GM12872 (cell line): ENCODE results near the gene OMP.

ENCODE experiments used
- TF ChIP-seq, protein P1 (sequence below): IDR thresholded peaks from 3 replicates; pipeline ENCODE4 v1.5.1; 2011; ENCODE audit warnings: low read depth, mild to moderate bottlenecking, low read length, moderate library complexity; ENCODE audit not compliant: insufficient read depth

OMP gene

GRCh38 chr11:77141034-77141433 lies 38.4 kb downstream of the OMP start:
- TF ChIP-seq, protein P1, sequence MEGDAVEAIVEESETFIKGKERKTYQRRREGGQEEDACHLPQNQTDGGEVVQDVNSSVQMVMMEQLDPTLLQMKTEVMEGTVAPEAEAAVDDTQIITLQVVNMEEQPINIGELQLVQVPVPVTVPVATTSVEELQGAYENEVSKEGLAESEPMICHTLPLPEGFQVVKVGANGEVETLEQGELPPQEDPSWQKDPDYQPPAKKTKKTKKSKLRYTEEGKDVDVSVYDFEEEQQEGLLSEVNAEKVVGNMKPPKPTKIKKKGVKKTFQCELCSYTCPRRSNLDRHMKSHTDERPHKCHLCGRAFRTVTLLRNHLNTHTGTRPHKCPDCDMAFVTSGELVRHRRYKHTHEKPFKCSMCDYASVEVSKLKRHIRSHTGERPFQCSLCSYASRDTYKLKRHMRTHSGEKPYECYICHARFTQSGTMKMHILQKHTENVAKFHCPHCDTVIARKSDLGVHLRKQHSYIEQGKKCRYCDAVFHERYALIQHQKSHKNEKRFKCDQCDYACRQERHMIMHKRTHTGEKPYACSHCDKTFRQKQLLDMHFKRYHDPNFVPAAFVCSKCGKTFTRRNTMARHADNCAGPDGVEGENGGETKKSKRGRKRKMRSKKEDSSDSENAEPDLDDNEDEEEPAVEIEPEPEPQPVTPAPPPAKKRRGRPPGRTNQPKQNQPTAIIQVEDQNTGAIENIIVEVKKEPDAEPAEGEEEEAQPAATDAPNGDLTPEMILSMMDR: no peak

GRCh38 chr11:77141475-77141874 lies 38.8 kb downstream of the OMP start:
- TF ChIP-seq, protein P1: no peak

- TF ChIP-seq, protein P1: no peak
Observed at GRCh38 chr11:77142091-77142975, 39.7 kb downstream of the OMP start.

DNA sequence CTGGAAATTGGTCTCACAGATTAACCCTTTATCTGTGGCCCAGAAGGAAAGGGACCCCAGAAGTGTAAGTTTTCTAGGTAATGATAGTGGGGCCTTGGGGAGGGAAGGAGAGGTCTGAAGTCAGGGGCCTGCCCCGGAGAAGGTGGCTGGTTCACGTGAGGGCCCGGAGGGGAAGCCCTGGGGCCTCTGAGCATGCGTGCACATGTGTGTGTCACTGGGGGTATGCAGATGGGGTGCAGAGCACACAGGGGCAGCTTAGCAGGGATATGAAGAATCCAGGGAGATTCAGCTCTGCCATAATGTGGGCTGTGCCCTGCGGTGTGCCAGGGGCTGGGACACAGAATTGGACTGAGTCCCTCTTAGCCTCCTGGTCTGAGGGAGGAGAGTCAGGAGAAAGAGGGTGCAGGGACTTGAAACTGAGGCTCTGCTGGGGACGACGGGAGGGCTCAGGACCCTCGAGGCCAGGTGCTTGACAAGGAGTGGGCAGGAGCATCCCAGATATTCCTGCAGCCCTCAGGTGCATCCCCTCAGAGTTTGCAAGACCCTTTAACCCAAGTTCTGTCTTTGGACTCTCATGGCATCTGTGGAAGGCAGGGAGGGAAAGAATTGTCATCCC lies 40.9 kb downstream of the OMP start:
- TF ChIP-seq, protein P1: no peak

- TF ChIP-seq, protein P1: no peak
Observed at GRCh38 chr11:77144196-77144856, 41.7 kb downstream of the OMP start.

DNA sequence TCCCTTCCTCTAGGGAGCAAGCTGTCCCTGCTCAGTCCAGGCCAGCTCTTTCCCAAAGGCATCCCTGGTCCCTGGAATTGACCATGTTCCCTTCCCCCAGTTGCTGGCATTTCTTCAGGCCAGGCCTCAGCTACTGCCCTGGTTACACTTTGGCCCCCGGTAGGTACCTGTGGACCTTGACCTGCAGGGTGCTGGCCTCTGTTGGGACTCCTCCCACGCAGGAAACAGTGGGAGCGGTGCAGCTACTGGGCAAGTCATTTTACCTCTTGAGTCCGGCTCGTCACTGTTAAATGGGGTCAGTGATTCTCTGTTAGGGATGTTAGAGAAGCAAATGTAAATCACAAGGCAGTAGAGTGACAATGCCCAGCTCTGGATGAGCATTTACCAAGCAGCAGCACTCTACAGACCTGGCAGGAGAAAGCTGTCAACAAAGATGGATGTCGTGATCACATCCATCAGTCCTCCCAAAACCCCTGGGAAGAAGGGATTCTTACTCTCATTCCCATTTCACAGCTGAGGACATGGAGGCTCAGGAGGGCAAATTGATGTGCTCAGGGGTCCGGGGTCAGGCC lies 42.3 kb downstream of the OMP start:
- TF ChIP-seq, protein P1: no peak
